SK-N-SH treated with all-trans-retinoic acid at 6 μM for 48 hours (cell line): ENCODE data around the gene SEH1L.
"Not testable (repeated sequence)": the region's sequence is repeated elsewhere in the genome, so short reads cannot be mapped to it uniquely, and the experiment has no call there.

ENCODE experiments used
- ATAC-seq: fragments of 200-7000 bp; cut with Tn5 transposase; 3 replicates; pipeline ENCODE4 v1.9.1; 2020; ENCODE audit warnings: mild to moderate bottlenecking, moderate library complexity
- ARNTL ChIP-seq: fragments of 450-650 bp; formaldehyde crosslinking; IDR thresholded peaks from 2 replicates; pipeline ENCODE4 v1.5.0; 2020; ENCODE audit warnings: low read depth, mild to moderate bottlenecking, moderate library complexity, borderline replicate concordance
- CREB5 ChIP-seq: fragments of 250-450 bp; sonication (Bioruptor Pico); IDR thresholded peaks from 2 replicates; pipeline ENCODE4 v1.5.1; 2020; ENCODE audit warnings: low read depth, mild to moderate bottlenecking, moderate library complexity
- ESRRG ChIP-seq: fragments of 250-450 bp; sonication (Bioruptor Pico); IDR thresholded peaks from 2 replicates; pipeline ENCODE4 v1.6.1; 2021; ENCODE audit warnings: mild to moderate bottlenecking
- OSR1 ChIP-seq: fragments of 250-450 bp; sonication (Bioruptor Pico); IDR thresholded peaks from 2 replicates; pipeline ENCODE4 v1.8.0; 2022; ENCODE audit warnings: moderate library complexity, mild to moderate bottlenecking, inconsistent platforms
- PATZ1 ChIP-seq: fragments of 250-450 bp; sonication (Bioruptor Pico); IDR thresholded peaks from 2 replicates; pipeline ENCODE4 v1.8.0; 2020; ENCODE audit warnings: mild to moderate bottlenecking, moderate library complexity, borderline replicate concordance
- POU6F1 ChIP-seq: fragments of 250-450 bp; sonication (Bioruptor Pico); IDR thresholded peaks from 2 replicates; pipeline ENCODE4 v1.8.0; 2021; ENCODE audit warnings: low read depth, mild to moderate bottlenecking, moderate library complexity, borderline replicate concordance
- PPARA ChIP-seq: fragments of 250-450 bp; sonication (Bioruptor Pico); IDR thresholded peaks from 2 replicates; pipeline ENCODE4 v1.5.0; 2020; ENCODE audit warnings: mild to moderate bottlenecking, borderline replicate concordance
- SNAI2 ChIP-seq: fragments of 250-450 bp; sonication (Bioruptor Pico); IDR thresholded peaks from 2 replicates; pipeline ENCODE4 v1.5.0; 2020; ENCODE audit warnings: mild to moderate bottlenecking, moderate library complexity
- TCF4 ChIP-seq: fragments of 250-450 bp; sonication (Bioruptor Pico); IDR thresholded peaks from 2 replicates; pipeline ENCODE4 v1.8.0; 2021; ENCODE audit warnings: mild to moderate bottlenecking, moderate library complexity, borderline replicate concordance
- TOX ChIP-seq: fragments of 250-450 bp; sonication (Bioruptor Pico); IDR thresholded peaks from 2 replicates; pipeline ENCODE4 v1.8.0; 2021; ENCODE audit warnings: mild to moderate bottlenecking, moderate library complexity, borderline replicate concordance
- ZC3H10 ChIP-seq: fragments of 250-450 bp; sonication (Bioruptor Pico); IDR thresholded peaks from 2 replicates; pipeline ENCODE4 v1.5.1; 2021; ENCODE audit warnings: mild to moderate bottlenecking, moderate library complexity
- ZFP30 ChIP-seq: fragments of 450-650 bp; formaldehyde crosslinking; IDR thresholded peaks from 2 replicates; pipeline ENCODE4 v1.5.0; 2022; ENCODE audit warnings: mild to moderate bottlenecking, moderate library complexity
- ZNF565 ChIP-seq: fragments of 450-650 bp; formaldehyde crosslinking; conservative IDR thresholded peaks from 2 replicates; pipeline ENCODE4 v1.5.0; 2020; ENCODE audit warnings: low read depth, mild to moderate bottlenecking, moderate library complexity
- ZNF70 ChIP-seq: fragments of 450-650 bp; formaldehyde crosslinking; IDR thresholded peaks from 2 replicates; pipeline ENCODE4 v1.5.0; 2020; ENCODE audit warnings: mild to moderate bottlenecking, moderate library complexity
- ZNF8 ChIP-seq: fragments of 450-650 bp; formaldehyde crosslinking; IDR thresholded peaks from 2 replicates; pipeline ENCODE4 v1.5.0; 2020; ENCODE audit warnings: mild to moderate bottlenecking, moderate library complexity
- TF ChIP-seq, protein P1 (sequence below): fragments of 250-450 bp; sonication (Bioruptor Pico); IDR thresholded peaks from 2 replicates; pipeline ENCODE4 v1.5.1; 2021; ENCODE audit warnings: mild to moderate bottlenecking, moderate library complexity

The SEH1L gene

GRCh38 chr18:12995952-12996477 is 48.2 kb downstream of the SEH1L start:
- ATAC-seq: no peak

DNA sequence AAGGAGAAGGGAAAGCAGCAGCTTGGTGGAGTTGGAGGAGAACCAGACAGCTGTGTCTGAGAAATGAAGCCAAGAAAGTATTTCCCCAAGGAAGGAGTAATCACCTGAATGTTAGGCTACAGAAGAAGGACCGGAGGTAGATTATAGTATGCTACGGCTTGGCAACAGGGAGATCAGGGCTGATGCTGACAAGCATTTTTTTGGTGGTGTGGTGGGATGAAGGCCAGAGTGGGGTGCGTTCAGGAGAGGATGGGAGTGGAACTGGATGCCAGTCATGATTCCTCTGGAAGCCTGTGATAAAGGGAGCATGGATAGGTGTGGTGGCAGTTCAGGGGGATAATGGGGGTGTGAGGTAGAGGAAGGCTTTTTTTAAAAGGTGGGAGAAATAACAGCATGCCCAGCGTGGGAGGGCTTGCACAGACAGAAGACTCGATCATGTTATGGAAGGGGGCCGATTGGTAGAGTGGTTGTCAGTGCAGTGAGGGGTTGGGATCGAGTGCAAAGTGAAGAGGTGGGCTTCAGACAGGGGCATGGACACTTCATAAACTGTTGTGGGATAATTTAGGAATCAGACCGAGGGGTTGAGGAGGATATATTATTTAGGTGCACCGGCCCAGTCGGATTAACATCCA is 49.0 kb downstream of the SEH1L start:
- no peak for TF ChIP-seq ZC3H10 (CRISPR knock-in tag)
- TF ChIP-seq ARNTL: no peak
- TF ChIP-seq TOX (CRISPR knock-in tag): no peak
- no peak for TF ChIP-seq PPARA (CRISPR knock-in tag)
- TF ChIP-seq OSR1: no peak
- TF ChIP-seq TCF4 (CRISPR knock-in tag): no peak
- no peak for TF ChIP-seq ZNF8 (CRISPR knock-in tag)
- no peak for TF ChIP-seq ZFP30 (CRISPR knock-in tag)
- TF ChIP-seq, protein P1, sequence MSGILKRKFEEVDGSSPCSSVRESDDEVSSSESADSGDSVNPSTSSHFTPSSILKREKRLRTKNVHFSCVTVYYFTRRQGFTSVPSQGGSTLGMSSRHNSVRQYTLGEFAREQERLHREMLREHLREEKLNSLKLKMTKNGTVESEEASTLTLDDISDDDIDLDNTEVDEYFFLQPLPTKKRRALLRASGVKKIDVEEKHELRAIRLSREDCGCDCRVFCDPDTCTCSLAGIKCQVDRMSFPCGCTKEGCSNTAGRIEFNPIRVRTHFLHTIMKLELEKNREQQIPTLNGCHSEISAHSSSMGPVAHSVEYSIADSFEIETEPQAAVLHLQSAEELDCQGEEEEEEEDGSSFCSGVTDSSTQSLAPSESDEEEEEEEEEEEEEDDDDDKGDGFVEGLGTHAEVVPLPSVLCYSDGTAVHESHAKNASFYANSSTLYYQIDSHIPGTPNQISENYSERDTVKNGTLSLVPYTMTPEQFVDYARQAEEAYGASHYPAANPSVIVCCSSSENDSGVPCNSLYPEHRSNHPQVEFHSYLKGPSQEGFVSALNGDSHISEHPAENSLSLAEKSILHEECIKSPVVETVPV (CRISPR knock-in tag): no peak
- no peak for TF ChIP-seq ESRRG
- no peak for TF ChIP-seq ZNF70
- no peak for TF ChIP-seq POU6F1 (CRISPR knock-in tag)
- TF ChIP-seq SNAI2 (CRISPR knock-in tag): no peak
- TF ChIP-seq, all 23 proteins: peak for 0
- ATAC-seq: no peak

More at GRCh38 chr18:12995952-12996477, 48.2 kb downstream of the SEH1L start:
- TF ChIP-seq TCF4 (CRISPR knock-in tag) (no peak), ZC3H10 (CRISPR knock-in tag) (no peak), TOX (CRISPR knock-in tag) (no peak), PPARA (CRISPR knock-in tag) (no peak), ZNF565 (no peak), CREB5 (CRISPR knock-in tag) (no peak), ZFP30 (CRISPR knock-in tag) (no peak), ARNTL (no peak), ZNF8 (CRISPR knock-in tag) (no peak), OSR1 (no peak), PATZ1 (CRISPR knock-in tag) (no peak)
- TF ChIP-seq, protein P1 (CRISPR knock-in tag): no peak

DNA sequence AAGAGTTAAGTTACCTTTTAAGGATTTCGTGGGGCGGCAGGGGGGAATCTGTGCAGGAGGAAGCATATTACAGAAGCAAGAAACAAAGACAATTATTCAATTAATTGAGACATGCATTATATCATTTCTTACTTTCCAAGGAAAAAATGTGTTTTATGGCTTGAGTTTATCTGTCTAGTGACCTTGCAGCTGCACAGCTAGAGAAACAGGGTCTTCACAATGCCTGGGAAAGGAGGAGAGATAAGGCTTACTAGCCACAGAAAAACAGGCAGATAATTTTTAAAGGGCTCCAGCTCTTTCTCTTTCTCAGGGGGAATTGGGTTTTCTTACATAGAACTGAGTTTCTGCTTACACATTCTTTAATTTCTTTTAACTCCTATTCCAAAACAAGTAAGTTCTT is 49.5 kb downstream of the SEH1L start:
- not testable (repeated sequence) for ATAC-seq

GRCh38 chr18:12998332-12999060 is 50.7 kb downstream of the SEH1L start:
- ATAC-seq: no peak
- TF ChIP-seq TCF4 (CRISPR knock-in tag) (no peak), ARNTL (no peak), POU6F1 (CRISPR knock-in tag) (no peak), ZFP30 (CRISPR knock-in tag) (no peak), ESRRG (no peak), SNAI2 (CRISPR knock-in tag) (no peak), ZNF565 (no peak), ZNF8 (CRISPR knock-in tag) (no peak)
